Vagina (tissue), 2 donors: ENCODE results near the gene TSTD1. TPM values are rescaled to one million over a fixed set of nuclear protein-coding genes. Genes with fewer than 3 reads are reported as not detected.
A peak's percentile ranks its signal among the peaks of the same experiment; 100 is the strongest.

ENCODE experiments used
- DNase-seq, 2 donors: peaks; one replicate each; pipeline ENCODE4 v3.0.0-alpha.2; 2017; ENCODE audit errors: extremely low spot score in 2 of 2
- H3K27ac ChIP-seq: fragments of 200-600 bp; sonication (generic); one replicate; pipeline ENCODE4 v1.5.1; 2019
- H3K27me3 ChIP-seq: fragments of 200-600 bp; sonication (generic); one replicate; pipeline ENCODE4 v1.5.1; 2019
- H3K36me3 ChIP-seq, 2 donors: fragments of 200-600 bp; sonication (generic); one replicate each; pipeline ENCODE4 v1.5.1; 2017 to 2019
- H3K4me1 ChIP-seq: fragments of 200-600 bp; sonication (generic); one replicate; pipeline ENCODE4 v1.5.1; 2019
- H3K4me3 ChIP-seq, 2 donors: fragments of 200-600 bp; sonication (generic); 1 replicate in 1 of 2; 2 replicates in 1 of 2; pipeline ENCODE4 v1.5.1; 2016 to 2019
- H3K9me3 ChIP-seq: fragments of 200-600 bp; sonication (generic); one replicate; pipeline ENCODE4 v1.5.1; 2019
- POLR2A ChIP-seq, 2 donors: fragments of 450-650 bp; IDR thresholded peaks; one replicate each; pipeline ENCODE4 v1.6.1; 2017; ENCODE audit warnings: antibody characterized with exemption in 2 of 2, mild to moderate bottlenecking in 2 of 2, moderate library complexity in 2 of 2
- POLR2AphosphoS5 ChIP-seq, 2 donors: sonication (generic); formaldehyde crosslinking; IDR thresholded peaks; one replicate each; pipeline ENCODE4 v1.9.0; 2017; ENCODE audit warnings: antibody characterized with exemption in 2 of 2, mild to moderate bottlenecking in 2 of 2, low read depth in 1 of 2; ENCODE audit not compliant: insufficient read depth in 1 of 2
- intact Hi-C: fragments of 100-400 bp; cut with DNase I; formaldehyde crosslinking; loops from one replicate; pipeline ENCODE4 v1.15.1; 2023
- total RNA-seq: library from RNA; depleted of rRNA; stranded (reverse); fragments of >200 nt; gene quantifications from one replicate; pipeline ENCODE4 v1.2.3, GENCODE V29; 2016
- TF ChIP-seq, protein P1 (sequence below), 3 experiments: fragments of 450-650 bp in 2 of 3; fragments of 200-600 bp in 1 of 3; sonication (generic) in 1 of 3; IDR thresholded peaks; one replicate each; pipeline ENCODE4 v1.5.1; 2017 to 2019; ENCODE audit warnings: antibody characterized with exemption in 3 of 3, mild to moderate bottlenecking in 2 of 3, moderate library complexity in 2 of 3

The TSTD1 gene, protein sequence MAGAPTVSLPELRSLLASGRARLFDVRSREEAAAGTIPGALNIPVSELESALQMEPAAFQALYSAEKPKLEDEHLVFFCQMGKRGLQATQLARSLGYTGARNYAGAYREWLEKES
- total RNA-seq: 44.7 TPM

DNA sequence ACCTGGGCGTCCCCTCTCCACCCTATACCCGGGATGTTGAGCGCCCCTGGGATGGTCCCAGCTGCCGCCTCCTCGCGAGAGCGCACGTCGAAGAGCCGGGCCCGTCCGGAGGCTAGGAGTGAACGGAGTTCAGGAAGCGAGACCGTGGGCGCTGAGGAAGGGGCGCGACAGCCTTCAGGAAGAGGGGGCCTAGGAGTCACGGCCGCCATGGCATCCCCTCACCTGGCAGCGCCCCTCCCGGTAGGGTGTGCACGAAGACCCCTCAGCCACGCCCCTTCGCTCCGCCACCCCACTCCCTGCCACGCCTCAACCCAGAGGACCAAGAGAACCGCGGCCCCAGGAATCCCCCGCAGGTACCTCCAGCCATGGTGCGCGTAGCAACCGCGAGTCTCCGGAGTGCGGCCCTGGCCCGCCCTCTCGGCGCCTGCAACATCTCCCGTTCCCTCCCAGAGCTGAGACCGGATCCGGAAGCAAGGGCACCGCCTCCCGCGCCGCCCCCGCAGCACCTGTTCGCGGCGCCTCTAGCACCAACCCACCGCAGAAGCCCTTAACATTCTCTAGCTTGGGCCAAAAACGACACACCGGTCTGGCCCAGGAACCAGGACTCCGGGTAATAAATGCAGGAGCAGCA is at the start of gene TSTD1:
Gene TSTD1, minus strand, starts transcription at position 442 of the 631 bp plus-strand sequence. Its CDS starts 75 bp downstream, at position 367.
- TF ChIP-seq, protein P1, sequence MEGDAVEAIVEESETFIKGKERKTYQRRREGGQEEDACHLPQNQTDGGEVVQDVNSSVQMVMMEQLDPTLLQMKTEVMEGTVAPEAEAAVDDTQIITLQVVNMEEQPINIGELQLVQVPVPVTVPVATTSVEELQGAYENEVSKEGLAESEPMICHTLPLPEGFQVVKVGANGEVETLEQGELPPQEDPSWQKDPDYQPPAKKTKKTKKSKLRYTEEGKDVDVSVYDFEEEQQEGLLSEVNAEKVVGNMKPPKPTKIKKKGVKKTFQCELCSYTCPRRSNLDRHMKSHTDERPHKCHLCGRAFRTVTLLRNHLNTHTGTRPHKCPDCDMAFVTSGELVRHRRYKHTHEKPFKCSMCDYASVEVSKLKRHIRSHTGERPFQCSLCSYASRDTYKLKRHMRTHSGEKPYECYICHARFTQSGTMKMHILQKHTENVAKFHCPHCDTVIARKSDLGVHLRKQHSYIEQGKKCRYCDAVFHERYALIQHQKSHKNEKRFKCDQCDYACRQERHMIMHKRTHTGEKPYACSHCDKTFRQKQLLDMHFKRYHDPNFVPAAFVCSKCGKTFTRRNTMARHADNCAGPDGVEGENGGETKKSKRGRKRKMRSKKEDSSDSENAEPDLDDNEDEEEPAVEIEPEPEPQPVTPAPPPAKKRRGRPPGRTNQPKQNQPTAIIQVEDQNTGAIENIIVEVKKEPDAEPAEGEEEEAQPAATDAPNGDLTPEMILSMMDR (IDR thresholded peaks at IDR 0.05): no peak
- TF ChIP-seq POLR2AphosphoS5 (IDR thresholded peaks at IDR 0.05; ENCODE audit: insufficient read depth in 1 of 2, low read depth in 1 of 2): peak in 1 of 2 donors; percentile 54
- no peak for TF ChIP-seq POLR2A (IDR thresholded peaks at IDR 0.05)
- Histone ChIP-seq H3K27ac (peak within 1 kb of the TSS; percentile 76), H3K27me3 (no peaks in the 10 kb centered on the region), H3K36me3 (peaks cover 0 to 41% of the 10 kb centered on the region in 2 donors), H3K4me3 (peak within 1 kb of the TSS; percentile 47 to 50), H3K9me3 (no peaks in the 10 kb centered on the region), H3K4me1 (peaks cover 29% of the 10 kb centered on the region)
- intact Hi-C loops: no loop called here
- DNase-seq: no peak

- H3K4me1 ChIP-seq: no peaks in the 10 kb centered on the region
- H3K4me3 ChIP-seq: peak overlapping the region in 1 of 2 donors; percentile 41
- H3K27ac ChIP-seq: peak overlapping the region; percentile 77
- no peaks in the 10 kb centered on the region for H3K27me3 ChIP-seq
- H3K36me3 ChIP-seq: no peaks in the 10 kb centered on the region
- intact Hi-C loops: no loop called here
- no peak for TF ChIP-seq POLR2A (IDR thresholded peaks at IDR 0.05)
- TF ChIP-seq POLR2AphosphoS5 (IDR thresholded peaks at IDR 0.05; ENCODE audit: insufficient read depth in 1 of 2, low read depth in 1 of 2): no peak
- TF ChIP-seq, protein P1 (IDR thresholded peaks at IDR 0.05): no peak
- DNase-seq: no peak
- no peaks in the 10 kb centered on the region for H3K9me3 ChIP-seq
These were observed 47.7 kb upstream of the TSTD1 start for GRCh38 chr1:161086457-161086856.

GRCh38 chr1:161085165-161085564 is 46.4 kb upstream of the TSTD1 start:
- Histone ChIP-seq H3K27me3 (no peaks in the 10 kb centered on the region), H3K9me3 (no peaks in the 10 kb centered on the region), H3K4me3 (peak overlapping the region in 1 of 2 donors; percentile 41), H3K4me1 (no peaks in the 10 kb centered on the region), H3K36me3 (no peaks in the 10 kb centered on the region), H3K27ac (peak overlapping the region; percentile 77)
- DNase-seq: no peak
- intact Hi-C loops: no loop called here
- TF ChIP-seq POLR2A (IDR thresholded peaks at IDR 0.05) (no peak), POLR2AphosphoS5 (IDR thresholded peaks at IDR 0.05; ENCODE audit: insufficient read depth in 1 of 2, low read depth in 1 of 2) (no peak)
- TF ChIP-seq, protein P1 (IDR thresholded peaks at IDR 0.05): no peak

DNA sequence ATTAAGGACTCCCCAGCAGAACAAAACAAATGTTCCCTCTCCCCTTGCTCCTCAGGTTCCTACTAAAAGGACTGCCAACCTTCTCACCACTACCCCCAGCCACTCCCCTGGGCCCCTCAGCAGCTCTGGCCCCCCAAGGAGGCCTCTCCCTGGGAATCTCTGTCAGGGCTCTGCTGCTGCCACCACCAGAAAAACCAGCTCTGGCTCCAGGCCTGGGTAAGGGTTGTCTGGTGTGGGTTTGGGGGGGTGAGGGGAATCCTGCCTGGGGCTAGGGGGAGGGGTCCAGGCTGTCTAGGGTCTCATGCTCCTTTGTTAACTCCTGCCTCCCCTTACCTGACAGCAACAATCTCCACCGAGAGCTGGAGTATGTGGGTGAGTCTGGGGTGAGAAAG is 45.8 kb upstream of the TSTD1 start:
- no peak for TF ChIP-seq POLR2AphosphoS5 (IDR thresholded peaks at IDR 0.05; ENCODE audit: insufficient read depth in 1 of 2, low read depth in 1 of 2)
- TF ChIP-seq, protein P1 (IDR thresholded peaks at IDR 0.05): no peak
- TF ChIP-seq POLR2A (IDR thresholded peaks at IDR 0.05): no peak
- no peaks in the 10 kb centered on the region for H3K36me3 ChIP-seq
- H3K27me3 ChIP-seq: no peaks in the 10 kb centered on the region
- intact Hi-C loops: no loop called here
- no peaks in the 10 kb centered on the region for H3K9me3 ChIP-seq
- no peaks in the 10 kb centered on the region for H3K4me1 ChIP-seq
- H3K27ac ChIP-seq: peak overlapping the region; percentile 77
- no peak for DNase-seq
- peak overlapping the region in 1 of 2 donors; percentile 41 for H3K4me3 ChIP-seq
